Measurements from ENCODE around the gene LRRC66.

DNA sequence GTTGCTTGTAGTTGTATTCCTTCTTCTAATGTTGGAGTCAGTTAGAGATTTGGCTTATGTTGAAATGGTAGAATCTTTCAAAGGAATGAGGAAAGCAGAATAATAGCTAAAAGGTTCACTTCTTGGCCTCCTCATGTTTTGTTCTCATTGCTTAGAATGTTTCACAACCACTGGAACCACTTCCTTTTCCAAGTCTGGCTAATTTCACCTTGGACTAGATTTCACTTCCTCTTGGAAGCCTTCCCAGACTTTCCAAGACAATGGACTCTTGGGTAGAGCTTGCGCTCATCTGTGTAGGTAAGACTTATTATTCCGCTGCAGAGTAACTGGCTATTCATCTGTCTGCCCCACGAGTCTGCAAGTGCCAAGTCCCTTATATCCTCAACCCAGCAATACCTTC lies 39.2 kb upstream of the LRRC66 start:
- no peak for TF ChIP-seq POLR2AphosphoS5 (IDR thresholded peaks at IDR 0.05; ENCODE audit: low read depth, low read length)
- TF ChIP-seq TAF1 (IDR thresholded peaks at IDR 0.05; ENCODE audit: borderline replicate concordance, low read depth, low read length), result no peak
- no peak for TF ChIP-seq POLR2A (IDR thresholded peaks at IDR 0.05; ENCODE audit: low read depth, low read length)

All from GM12892 (cell line).